Measurements from ENCODE around the gene KRT83.
A peak's percentile ranks its signal among the peaks of the same experiment; 100 is the strongest.

KRT83 gene

DNA sequence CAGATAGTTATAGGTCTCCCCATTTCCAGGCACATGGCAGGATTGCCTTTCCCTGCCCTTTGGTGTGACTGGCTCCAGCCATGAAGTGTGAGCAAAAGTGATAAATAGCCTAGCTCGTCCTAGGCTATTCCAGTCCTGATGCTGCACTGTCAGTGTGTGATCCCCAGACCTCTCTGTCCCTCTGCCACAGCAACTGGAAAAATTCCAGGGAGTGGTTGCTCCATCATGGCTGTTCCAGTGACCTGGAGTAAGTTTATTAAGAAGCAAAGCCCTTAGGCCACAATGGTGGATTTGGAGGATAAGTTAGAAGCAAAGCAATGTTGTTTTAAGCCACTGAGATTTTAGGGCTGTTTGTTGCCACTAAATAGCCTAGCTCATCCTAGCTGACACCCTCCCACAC is 9.8 kb upstream of the KRT83 start:
- DNase-seq = no peak

- no peak for DNase-seq
These were observed 6.8 kb upstream of the KRT83 start for GRCh38 chr12:52327830-52328500.

- DNase-seq = peak; percentile 81
These were observed 6.0 kb upstream of the KRT83 start for GRCh38 chr12:52327052-52327829.

GRCh38 chr12:52324153-52324444 is 2.9 kb upstream of the KRT83 start:
- no peak for DNase-seq

GRCh38 chr12:52323416-52324152 is 2.4 kb upstream of the KRT83 start:
- DNase-seq = no peak

- no peak for DNase-seq
These were observed 1.8 kb upstream of the KRT83 start for GRCh38 chr12:52323001-52323400.

GRCh38 chr12:52322069-52322468 is 871 bp upstream of the KRT83 start:
- DNase-seq = no peak

GRCh38 chr12:52321418-52321817 is 220 bp upstream of the KRT83 start:
- DNase-seq = no peak

DNA sequence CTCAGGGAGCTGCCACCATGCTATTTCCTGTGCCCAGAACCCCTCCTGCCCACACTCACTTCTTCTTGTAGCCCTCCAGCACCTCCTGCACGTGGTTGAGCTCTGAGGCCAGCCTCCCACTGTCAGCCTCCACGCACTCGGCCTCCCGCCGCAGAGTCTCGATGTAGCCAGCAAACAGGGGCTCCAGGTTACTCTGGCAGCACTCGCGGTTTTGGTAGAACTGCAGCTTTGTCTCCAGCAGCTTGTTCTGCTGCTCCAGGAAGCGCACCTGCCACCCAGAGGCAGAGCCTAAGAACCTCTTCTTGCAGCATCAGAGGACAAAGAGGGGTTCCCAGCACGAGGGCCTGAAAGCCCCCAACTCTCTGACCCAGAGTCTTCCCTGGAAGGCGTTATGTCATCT is 2.1 kb downstream of the KRT83 start:
- no peak for DNase-seq

DNA sequence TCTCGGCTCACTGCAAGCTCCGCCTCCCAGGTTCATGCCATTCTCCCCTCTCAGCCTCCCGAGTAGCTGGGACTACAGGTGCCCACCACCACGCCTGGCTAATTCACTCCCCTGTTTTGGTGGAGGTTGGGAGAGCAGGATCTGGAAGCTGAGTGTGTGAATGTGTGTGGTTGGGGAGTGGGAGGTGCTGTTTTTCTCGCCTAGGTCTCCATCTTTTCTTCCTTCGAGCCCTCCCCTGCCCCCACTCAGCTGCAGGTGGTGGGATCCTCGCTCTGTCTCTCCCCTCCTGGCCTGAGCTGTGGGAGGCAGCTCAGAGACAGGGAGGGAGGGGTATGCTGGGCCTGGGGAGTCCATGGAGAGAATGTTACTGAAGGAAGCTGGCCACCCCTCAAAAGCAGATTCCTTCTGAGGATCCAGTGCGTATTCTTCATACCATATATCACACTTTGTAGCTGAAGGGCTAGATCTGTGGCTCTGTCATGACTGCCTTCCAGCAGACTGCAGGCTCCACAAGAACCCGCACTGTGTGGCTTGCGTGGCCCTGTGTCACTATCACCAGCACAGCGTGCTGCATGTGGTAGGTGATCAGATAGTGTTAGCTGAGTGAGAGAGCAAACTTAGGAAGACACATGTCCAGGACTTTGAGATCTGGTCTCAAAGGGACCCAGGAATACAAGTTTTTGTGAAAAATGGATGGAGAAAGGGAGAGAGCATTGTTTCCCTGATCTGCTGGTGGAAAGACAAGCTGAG is 2.8 kb downstream of the KRT83 start:
- no peak for DNase-seq

GRCh38 chr12:52317468-52318052 is 3.6 kb downstream of the KRT83 start:
- DNase-seq = no peak

DNA sequence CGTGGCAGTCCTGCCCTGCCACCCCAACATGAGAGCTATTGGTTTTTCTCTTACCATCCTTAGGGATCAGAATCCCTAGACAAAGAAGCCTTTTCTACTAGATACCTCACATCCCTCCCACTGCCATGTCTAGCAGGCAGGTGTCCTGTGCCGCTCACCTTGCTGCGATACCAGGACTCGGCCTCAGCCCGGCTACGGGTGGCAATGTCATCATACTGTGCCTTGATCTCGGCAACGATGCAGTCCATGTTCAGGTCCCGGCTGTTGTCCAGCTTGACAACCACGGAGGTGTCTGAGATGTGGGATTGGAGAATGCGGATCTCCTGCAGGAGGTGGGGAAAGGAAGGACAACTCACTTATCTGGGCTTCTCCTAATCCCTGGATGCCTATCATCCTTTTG is 4.5 kb downstream of the KRT83 start:
- no peak for DNase-seq

GRCh38 chr12:52316290-52316689 is 4.9 kb downstream of the KRT83 start:
- DNase-seq = no peak

DNA sequence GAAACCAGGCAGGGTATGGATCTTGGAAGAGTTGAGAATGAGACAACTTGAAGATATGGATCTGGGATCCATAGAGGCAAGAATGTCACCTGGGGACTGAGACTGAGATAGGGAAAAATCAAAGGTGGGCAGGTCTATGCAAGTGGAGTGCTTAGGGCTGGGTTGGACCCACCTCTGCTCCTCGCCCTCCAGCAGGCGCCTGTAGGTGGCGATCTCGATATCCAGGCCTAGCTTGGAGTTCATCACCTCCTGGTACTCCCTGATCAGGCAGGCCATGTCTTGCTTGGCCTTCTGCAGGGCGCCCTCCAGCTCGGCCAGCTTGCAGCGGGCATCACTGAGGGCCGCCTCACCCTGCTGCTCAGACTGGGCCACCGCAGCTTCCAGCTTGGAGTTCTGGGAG is 5.5 kb downstream of the KRT83 start:
- DNase-seq = peak in 1 of 2 donors; percentile 4

DNA sequence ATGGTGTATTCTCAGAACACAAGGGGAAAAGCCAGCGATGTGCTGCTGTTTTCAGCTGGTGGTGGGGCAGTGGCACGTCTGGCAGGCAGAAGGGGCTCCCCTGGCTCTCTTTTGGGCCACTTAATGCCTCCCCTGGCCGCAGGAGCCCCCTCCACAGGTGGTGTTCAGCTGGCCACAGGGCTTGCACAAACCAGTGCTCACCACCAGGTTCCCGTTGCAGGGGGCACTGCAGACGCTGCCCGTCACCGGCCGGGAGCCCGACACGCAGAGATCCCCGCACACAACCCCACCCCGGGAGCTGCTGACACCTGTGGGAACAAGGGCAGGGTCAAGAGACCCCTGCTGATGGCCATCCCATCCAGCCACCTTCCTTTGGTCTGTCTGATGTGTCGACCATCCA is 6.7 kb downstream of the KRT83 start:
- no peak for DNase-seq

GRCh38 chr12:52313926-52314325 is 7.3 kb downstream of the KRT83 start:
- DNase-seq = no peak

- no peak for DNase-seq
These were observed 7.7 kb downstream of the KRT83 start for GRCh38 chr12:52313461-52313860.

- DNase-seq = no peak
These were observed 9.1 kb downstream of the KRT83 start for GRCh38 chr12:52312086-52312485.

DNA sequence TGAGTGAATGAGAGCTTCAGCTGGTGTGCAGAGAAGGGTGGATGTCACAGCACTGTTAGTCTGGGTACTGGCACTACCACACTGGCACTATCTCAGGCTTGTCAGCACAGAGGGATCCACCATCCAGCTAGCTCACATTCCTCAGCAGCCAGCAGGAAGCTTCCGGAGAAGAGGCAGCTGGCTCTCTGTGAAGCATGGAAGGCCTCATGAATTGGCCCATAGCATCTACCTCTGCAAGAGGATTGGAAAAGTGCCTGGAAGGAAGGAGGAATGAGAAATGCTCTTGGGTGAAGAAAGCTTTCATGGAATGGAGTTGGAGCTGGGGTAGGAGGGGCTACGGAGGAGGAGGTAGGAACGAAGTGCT is 9.9 kb downstream of the KRT83 start:
- DNase-seq = no peak

DNA sequence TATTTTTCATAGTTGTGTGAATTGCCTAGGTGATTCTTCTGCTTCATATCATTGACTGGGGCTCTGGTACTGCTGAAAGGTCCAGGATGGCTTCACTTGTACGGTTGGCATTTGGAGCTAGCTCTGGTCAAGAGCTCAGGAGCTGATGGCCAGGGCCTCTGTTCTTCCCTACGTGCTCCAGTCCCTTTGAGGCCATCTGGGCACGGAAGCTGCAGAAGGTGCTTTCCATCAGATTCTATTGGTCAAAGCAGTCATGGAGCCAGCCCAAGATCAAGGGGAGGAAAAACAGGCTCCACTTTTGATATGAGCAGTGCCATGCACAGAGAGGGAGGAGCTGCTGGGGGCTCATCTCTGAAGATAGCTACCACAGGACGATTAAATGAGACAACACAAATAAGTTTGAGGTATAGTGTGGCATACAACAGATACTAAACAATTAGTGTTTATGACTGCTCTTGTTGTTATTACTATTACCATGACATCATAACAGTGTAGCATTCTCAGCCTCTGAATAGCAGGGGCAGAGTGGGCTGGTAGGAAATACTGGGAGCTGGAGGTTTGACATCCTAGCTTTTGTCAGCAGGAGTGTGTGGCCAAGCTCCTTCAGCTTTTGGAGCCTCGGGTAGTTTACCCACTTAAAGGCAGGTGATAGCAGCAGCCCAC is 10.4 kb downstream of the KRT83 start:
- no peak for DNase-seq

DNA sequence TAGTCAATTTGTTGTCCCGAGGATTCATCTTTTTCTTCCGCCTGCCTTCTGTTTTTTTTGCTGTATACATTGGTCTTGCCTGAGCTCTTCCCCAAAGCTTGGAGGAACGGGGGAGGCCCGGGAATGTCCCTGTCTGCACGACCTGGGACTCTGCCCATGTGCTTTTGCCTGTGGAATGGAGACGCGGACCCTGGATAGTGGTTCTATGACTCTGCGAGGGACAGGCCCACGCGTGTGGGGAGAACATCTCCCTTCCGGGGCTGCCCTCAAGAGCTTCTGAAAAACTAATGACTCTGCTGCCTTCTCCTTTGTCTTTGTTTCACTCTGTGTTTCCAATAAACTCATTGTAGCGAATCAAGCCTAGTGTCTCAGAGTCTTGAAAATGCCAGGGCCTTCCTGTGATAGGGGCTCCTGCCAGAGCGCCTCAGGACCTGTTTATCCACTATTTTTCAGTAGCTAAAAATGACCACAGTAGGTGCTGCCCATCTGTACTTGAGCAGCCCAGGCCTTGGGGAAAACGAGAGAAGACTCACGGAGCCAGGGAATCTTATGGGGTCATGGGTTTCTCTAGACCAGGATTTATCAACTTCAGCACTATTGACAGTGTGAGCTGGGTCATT is 12.3 kb downstream of the KRT83 start:
- no peak for DNase-seq
